Epithelial cell of esophagus (primary cell): ENCODE measurements around the gene FGF12.

ENCODE experiments used
- DNase-seq: peaks from one replicate; pipeline ENCODE4 v3.0.0; 2010; ENCODE audit warnings: low read depth
- H3K4me3 ChIP-seq: 2 replicates; pipeline ENCODE4 v1.5.1; 2011; ENCODE audit warnings: mild to moderate bottlenecking, low read length, control low read depth
- CTCF ChIP-seq: IDR thresholded peaks from 2 replicates; pipeline ENCODE4 v1.5.1; 2011; ENCODE audit warnings: low read depth, mild to moderate bottlenecking, low read length, control low read depth, inconsistent platforms; ENCODE audit not compliant: insufficient read depth; ENCODE audit errors: missing control alignments

The FGF12 gene

DNA sequence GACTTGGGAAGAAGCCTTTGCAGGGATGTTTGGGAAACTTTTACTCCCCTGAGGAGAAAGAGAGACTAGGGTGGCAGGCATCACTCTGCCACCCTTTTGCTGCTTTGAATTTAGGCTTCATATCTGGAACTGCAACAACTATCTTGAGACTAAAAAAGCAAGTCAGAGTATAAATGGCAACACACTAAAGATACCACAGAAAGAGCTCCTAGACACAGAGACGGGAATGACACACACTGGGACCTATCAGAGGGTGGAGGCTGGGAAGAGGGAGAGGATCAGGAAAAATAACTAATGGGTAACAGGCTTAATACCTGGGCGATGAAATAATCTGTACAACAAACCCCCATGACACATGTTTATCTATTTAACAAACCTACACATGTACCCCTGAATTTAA is 237.8 kb downstream of the FGF12 start:
- no peak for TF ChIP-seq CTCF

GRCh38 chr3:192487033-192487432 is 240.3 kb downstream of the FGF12 start:
- TF ChIP-seq CTCF: no peak
- no peak overlapping the region for H3K4me3 ChIP-seq
- no peak for DNase-seq

More for the DNA sequence above, 237.8 kb downstream of the FGF12 start:
- no peak overlapping the region for H3K4me3 ChIP-seq
- DNase-seq: no peak

GRCh38 chr3:192482809-192483208 is 244.5 kb downstream of the FGF12 start:
- DNase-seq: no peak
- no peak overlapping the region for H3K4me3 ChIP-seq
- no peak for TF ChIP-seq CTCF

- no peak for TF ChIP-seq CTCF
Observed at GRCh38 chr3:192482391-192482790, 244.9 kb downstream of the FGF12 start.

GRCh38 chr3:192481638-192482037 is 245.7 kb downstream of the FGF12 start:
- TF ChIP-seq CTCF: no peak
- no peak overlapping the region for H3K4me3 ChIP-seq
- DNase-seq: peak; percentile 53

More at GRCh38 chr3:192482391-192482790, 244.9 kb downstream of the FGF12 start:
- no peak overlapping the region for H3K4me3 ChIP-seq
- no peak for DNase-seq

GRCh38 chr3:192467230-192468140 is 259.9 kb downstream of the FGF12 start:
- TF ChIP-seq CTCF: peak; percentile 91
- H3K4me3 ChIP-seq: no peak overlapping the region
- DNase-seq: peak; percentile 68
